GM23248 (cell line): ENCODE measurements around the gene CTIF. TPM values are rescaled to one million over a fixed set of nuclear protein-coding genes. Genes with fewer than 3 reads are reported as not detected.
"Not testable (repeated sequence)": the region's sequence is repeated elsewhere in the genome, so short reads cannot be mapped to it uniquely, and the experiment has no call there.

ENCODE experiments used
- DNase-seq: peaks from one replicate; pipeline ENCODE4 v3.0.0-alpha.2; 2015
- H2AFZ ChIP-seq: fragments of 200-600 bp; sonication (generic); 2 replicates; pipeline ENCODE4 v1.6.1; 2016; ENCODE audit warnings: antibody characterized with exemption
- H3F3A ChIP-seq: fragments of 200-600 bp; sonication (generic); 2 replicates; pipeline ENCODE4 v1.6.1; 2016; ENCODE audit warnings: mild to moderate bottlenecking, antibody characterized with exemption, mixed run types; ENCODE audit not compliant: insufficient read depth
- H3K27ac ChIP-seq: fragments of 200-600 bp; sonication (generic); 2 replicates; pipeline ENCODE4 v1.5.1; 2016; ENCODE audit warnings: mild to moderate bottlenecking
- H3K27me3 ChIP-seq: fragments of 200-600 bp; sonication (generic); replicated peaks from 2 replicates; pipeline ENCODE4 v1.6.1; 2016; ENCODE audit warnings: mild to moderate bottlenecking; ENCODE audit not compliant: insufficient read depth
- H3K36me3 ChIP-seq: fragments of 200-600 bp; sonication (generic); 2 replicates; pipeline ENCODE4 v1.6.1; 2016; ENCODE audit warnings: low read depth, mild to moderate bottlenecking
- H3K4me1 ChIP-seq: fragments of 200-600 bp; sonication (generic); 2 replicates; pipeline ENCODE4 v1.6.1; 2016; ENCODE audit warnings: mild to moderate bottlenecking; ENCODE audit not compliant: insufficient read depth
- H3K4me2 ChIP-seq: fragments of 200-600 bp; sonication (generic); one replicate; pipeline ENCODE4 v1.6.1; 2016; ENCODE audit warnings: mild to moderate bottlenecking; ENCODE audit not compliant: unreplicated experiment
- H3K4me3 ChIP-seq: fragments of 200-600 bp; sonication (generic); 2 replicates; pipeline ENCODE4 v1.5.1; 2016; ENCODE audit warnings: mild to moderate bottlenecking
- H3K79me2 ChIP-seq: fragments of 200-600 bp; sonication (generic); 2 replicates; pipeline ENCODE4 v1.6.1; 2016; ENCODE audit warnings: mild to moderate bottlenecking; ENCODE audit not compliant: insufficient read depth
- H3K9ac ChIP-seq: fragments of 200-600 bp; sonication (generic); 2 replicates; pipeline ENCODE4 v1.6.1; 2016; ENCODE audit warnings: mild to moderate bottlenecking
- H3K9me2 ChIP-seq: fragments of 200-600 bp; sonication (generic); 2 replicates; pipeline ENCODE4 v1.6.1; 2016; ENCODE audit warnings: mixed run types, mild to moderate bottlenecking, moderate library complexity; ENCODE audit not compliant: insufficient read depth
- H3K9me3 ChIP-seq: fragments of 200-600 bp; sonication (generic); one replicate; pipeline ENCODE4 v1.6.1; 2017; ENCODE audit warnings: low read depth
- H4K20me1 ChIP-seq: fragments of 200-600 bp; sonication (generic); 2 replicates; pipeline ENCODE4 v1.6.0; 2016; ENCODE audit not compliant: insufficient read depth
- EZH2 ChIP-seq: fragments of 200-600 bp; sonication (generic); IDR thresholded peaks from 2 replicates; pipeline ENCODE4 v1.6.1; 2018; ENCODE audit warnings: antibody characterized with exemption, mild to moderate bottlenecking; ENCODE audit not compliant: insufficient read depth, poor library complexity, severe bottlenecking
- EZH2phosphoT487 ChIP-seq: fragments of 200-600 bp; sonication (generic); IDR thresholded peaks from 2 replicates; pipeline ENCODE4 v1.6.1; 2018; ENCODE audit warnings: antibody characterized with exemption, moderate library complexity, mild to moderate bottlenecking, low read depth; ENCODE audit not compliant: insufficient read depth
- WGBS, 2 experiments: methylation state at CpG; one replicate each; pipeline ENCODE4 v1.1.6; 2015 to 2017; ENCODE audit warnings: low lambda C conversion rate in 2 of 2, low coverage in 1 of 2; ENCODE audit errors: missing lambda C conversion rate in 2 of 2; 5-methylcytosine and 5-hydroxymethylcytosine counted together
- in situ Hi-C: fragments of 300-500 bp; cut with MboI; formaldehyde crosslinking; loops from 2 replicates; pipeline ENCODE4 v1.15.0; 2020
- polyA plus RNA-seq: library from polyadenylated mRNA; unstranded; fragments of >200 nt; fragmentation: Nextera tagmentation; extraction: Ambion mirVana; gene quantifications from 2 replicates; pipeline ENCODE4 v1.2.1, GENCODE V29; 2016
- total RNA-seq: library from RNA; depleted of rRNA; stranded (reverse); fragments of >200 nt; shearing (Covaris generic); gene quantifications from 2 replicates; pipeline ENCODE4 v1.2.3, GENCODE V29; 2014

CTIF gene
- total and polyA plus RNA-seq, 2 experiments from 2014 or later: 21.5 to 46.8 TPM

- in situ Hi-C loops: no loop called here
- Histone ChIP-seq H3K9me3 (no peaks in the 10 kb centered on the region), H3K36me3 (0 out of 2 replicates have a peak, but pooled peaks cover 5% of the 10 kb centered on the region), H3K27ac (no peak overlapping the region), H3K79me2 (no peaks in the 10 kb centered on the region), H3K4me2 (no peak overlapping the region), H3K4me1 (no peaks in the 10 kb centered on the region), H3F3A (peaks cover 14% of the 10 kb centered on the region), H4K20me1 (no peaks in the 10 kb centered on the region), H3K9ac (no peak overlapping the region), H2AFZ (no peak overlapping the region), H3K4me3 (no peak overlapping the region), H3K9me2 (no peaks in the 10 kb centered on the region), H3K27me3 (no peaks in the 10 kb centered on the region)
- WGBS, 2 experiments: 100% methylated on average over 1 of the region's 1 CpG
- no peak for DNase-seq
- TF ChIP-seq EZH2phosphoT487 (no peak), EZH2 (no peak)
Measured at GRCh38 chr18:48866856-48867255, 328.0 kb downstream of the CTIF start.

- H3K4me1 ChIP-seq: peaks cover 9% of the 10 kb centered on the region
- in situ Hi-C loops: no loop called here
- no peak for TF ChIP-seq EZH2phosphoT487
- no peak for TF ChIP-seq EZH2
- DNase-seq: no peak
- H4K20me1 ChIP-seq: no peaks in the 10 kb centered on the region
- H2AFZ ChIP-seq: no peak overlapping the region
- no peaks in the 10 kb centered on the region for H3K79me2 ChIP-seq
- no peak overlapping the region for H3K9ac ChIP-seq
- no peak overlapping the region for H3K27ac ChIP-seq
- no peaks in the 10 kb centered on the region for H3K27me3 ChIP-seq
- no peaks in the 10 kb centered on the region for H3K9me2 ChIP-seq
- H3F3A ChIP-seq: peaks cover 23% of the 10 kb centered on the region
- 92 to 100% methylated on average over 1 of the region's 1 CpG for WGBS, 2 experiments
- 0 out of 2 replicates have a peak, but pooled peaks cover 3% of the 10 kb centered on the region for H3K36me3 ChIP-seq
- H3K9me3 ChIP-seq: no peaks in the 10 kb centered on the region
- H3K4me2 ChIP-seq: no peak overlapping the region
- H3K4me3 ChIP-seq: no peak overlapping the region
Measured at GRCh38 chr18:48867978-48868377, 329.1 kb downstream of the CTIF start.

GRCh38 chr18:48868468-48869466 lies 329.9 kb downstream of the CTIF start:
- H3K9me2 ChIP-seq: no peaks in the 10 kb centered on the region
- H3K4me1 ChIP-seq: peaks cover 14% of the 10 kb centered on the region
- H3K4me2 ChIP-seq: no peak overlapping the region
- H4K20me1 ChIP-seq: no peaks in the 10 kb centered on the region
- H3K36me3 ChIP-seq: no peaks in the 10 kb centered on the region
- 81 to 87% methylated on average over 14 of the region's 14 CpGs for WGBS, 2 experiments
- H3F3A ChIP-seq: peaks cover 26% of the 10 kb centered on the region
- H3K9me3 ChIP-seq: no peaks in the 10 kb centered on the region
- H3K4me3 ChIP-seq: no peak overlapping the region
- H2AFZ ChIP-seq: no peak overlapping the region
- no peaks in the 10 kb centered on the region for H3K27me3 ChIP-seq
- no peaks in the 10 kb centered on the region; the same call in 1 of the 2 replicates for H3K79me2 ChIP-seq
- H3K9ac ChIP-seq: no peak overlapping the region
- peak; percentile 35 for DNase-seq
- TF ChIP-seq EZH2phosphoT487 (no peak), EZH2 (no peak)
- in situ Hi-C loops: no loop called here
- no peak overlapping the region for H3K27ac ChIP-seq

GRCh38 chr18:48869591-48869990 lies 330.8 kb downstream of the CTIF start:
- H3K4me3 ChIP-seq: no peak overlapping the region
- WGBS, 2 experiments: 87 to 92% methylated on average over 3 to 5 of the region's 5 CpGs
- H3K9ac ChIP-seq: no peak overlapping the region
- DNase-seq: no peak
- H3K27ac ChIP-seq: no peak overlapping the region
- TF ChIP-seq EZH2: no peak
- TF ChIP-seq EZH2phosphoT487: no peak
- H3K9me3 ChIP-seq: no peaks in the 10 kb centered on the region
- in situ Hi-C loops: no loop called here
- no peaks in the 10 kb centered on the region for H3K36me3 ChIP-seq
- H4K20me1 ChIP-seq: no peaks in the 10 kb centered on the region
- no peaks in the 10 kb centered on the region for H3K9me2 ChIP-seq
- no peak overlapping the region for H2AFZ ChIP-seq
- H3K4me1 ChIP-seq: peaks cover 20% of the 10 kb centered on the region
- H3K79me2 ChIP-seq: no peaks in the 10 kb centered on the region; the same call in 1 of the 2 replicates
- H3K27me3 ChIP-seq: no peaks in the 10 kb centered on the region
- H3F3A ChIP-seq: peaks cover 26% of the 10 kb centered on the region
- H3K4me2 ChIP-seq: no peak overlapping the region

GRCh38 chr18:48870926-48871325 lies 332.1 kb downstream of the CTIF start:
- H3K9me3 ChIP-seq, H2AFZ ChIP-seq, H3K27me3 ChIP-seq, H3K4me2 ChIP-seq, DNase-seq, H3K9ac ChIP-seq, H3K36me3 ChIP-seq, H3K9me2 ChIP-seq, H3K4me3 ChIP-seq, H4K20me1 ChIP-seq, H3K27ac ChIP-seq, in situ Hi-C loops, H3K79me2 ChIP-seq: not testable (repeated sequence)
- Histone ChIP-seq H3K4me1 (peaks cover 20% of the 10 kb centered on the region), H3F3A (peaks cover 24% of the 10 kb centered on the region)
- 92 to 97% methylated on average over 11 to 12 of the region's 13 CpGs for WGBS, 2 experiments
